Psoas muscle (tissue), 8 donors: ENCODE results near the gene PPP6R2. TPM values are rescaled to one million over a fixed set of nuclear protein-coding genes. Genes with fewer than 3 reads are reported as not detected.

Source experiments
- ATAC-seq, 4 donors: fragments of 200-7000 bp; cut with Tn5 transposase; one replicate each; pipeline ENCODE4 v1.9.1; 2020; ENCODE audit warnings: moderate library complexity in 3 of 4, mild to moderate bottlenecking in 2 of 4
- DNase-seq, 2 donors: peaks; one replicate each; pipeline ENCODE4 v3.0.0-alpha.2; 2020
- H3K27ac ChIP-seq: fragments of 200-600 bp; one replicate; pipeline ENCODE4 v1.8.0; 2022
- H3K27me3 ChIP-seq, 3 donors: fragments of 200-600 bp in 1 of 3; one replicate each; pipeline versions ENCODE4 v1.6.1 to v1.8.0; 2013 to 2022; ENCODE audit warnings: low read length in 2 of 3, mild to moderate bottlenecking in 2 of 3, moderate library complexity in 1 of 3; ENCODE audit not compliant: insufficient read depth in 3 of 3
- H3K36me3 ChIP-seq, 2 donors: fragments of 200-600 bp in 1 of 2; one replicate each; pipeline versions ENCODE4 v1.6.1 to v1.8.0; 2013 to 2022; ENCODE audit warnings: low read depth in 1 of 2, mild to moderate bottlenecking in 1 of 2, moderate library complexity in 1 of 2; ENCODE audit not compliant: insufficient read depth in 1 of 2
- H3K4me1 ChIP-seq: fragments of 200-600 bp; one replicate; pipeline ENCODE4 v1.8.0; 2022
- H3K4me3 ChIP-seq: fragments of 200-600 bp; one replicate; pipeline ENCODE4 v1.8.0; 2022; ENCODE audit warnings: mild to moderate bottlenecking
- H3K9me3 ChIP-seq: fragments of 200-600 bp; one replicate; pipeline ENCODE4 v1.8.0; 2022
- WGBS, 3 donors: extraction: QIAGEN DNeasy Blood & Tissue Kit; methylation state at CpG; one replicate each; pipeline versions ENCODE4 v1.1.6 to v1.1.7; 2013; 5-methylcytosine and 5-hydroxymethylcytosine counted together
- intact Hi-C, 2 donors: fragments of 100-400 bp; cut with DNase I; formaldehyde crosslinking; loops; one replicate each; pipeline versions ENCODE4 v1.11.0 to v1.14.2; 2022
- polyA plus RNA-seq, 3 donors: library from polyadenylated mRNA; stranded (reverse); fragments of 200-250 nt; gene quantifications; one replicate each; pipeline ENCODE4 v1.2.3, GENCODE V29; 2013
- total RNA-seq, 4 donors: library from RNA; stranded (reverse); fragmentation: NEBNext Ultra II Directional in 2 of 4; extraction: Animal tissue kit (Norgen Biotek cat#: 25700) in 2 of 4; gene quantifications; one replicate each; pipeline versions ENCODE4 v1.2.1 to v1.2.4, GENCODE V29; 2021 to 2023
- TF ChIP-seq, protein P1 (sequence below): fragments of 200-600 bp; IDR thresholded peaks from one replicate; pipeline ENCODE4 v1.8.0; 2022; ENCODE audit warnings: antibody characterized with exemption
- donor health status: healthy with polysubstance abuse.
- donor health status: DM: no; HTN: no; CAD: no; lungs with moderate emphysema.
- donor health status: Bipolar disorder and iron deficiency.
- donor health status: healthy.
- donor health status: DM: yes; HTN: yes; CAD: no.
- donor health status: DM: no; HTN: no; CAD: no.
- donor health status: DM: no; HTN: no; CAD: no.
- donor health status: DM: yes; HTN: yes; CAD: no.

Gene PPP6R2
- total and polyA plus RNA-seq, 7 donors, result 31.6 to 48.2 (median 41.6) TPM

DNA sequence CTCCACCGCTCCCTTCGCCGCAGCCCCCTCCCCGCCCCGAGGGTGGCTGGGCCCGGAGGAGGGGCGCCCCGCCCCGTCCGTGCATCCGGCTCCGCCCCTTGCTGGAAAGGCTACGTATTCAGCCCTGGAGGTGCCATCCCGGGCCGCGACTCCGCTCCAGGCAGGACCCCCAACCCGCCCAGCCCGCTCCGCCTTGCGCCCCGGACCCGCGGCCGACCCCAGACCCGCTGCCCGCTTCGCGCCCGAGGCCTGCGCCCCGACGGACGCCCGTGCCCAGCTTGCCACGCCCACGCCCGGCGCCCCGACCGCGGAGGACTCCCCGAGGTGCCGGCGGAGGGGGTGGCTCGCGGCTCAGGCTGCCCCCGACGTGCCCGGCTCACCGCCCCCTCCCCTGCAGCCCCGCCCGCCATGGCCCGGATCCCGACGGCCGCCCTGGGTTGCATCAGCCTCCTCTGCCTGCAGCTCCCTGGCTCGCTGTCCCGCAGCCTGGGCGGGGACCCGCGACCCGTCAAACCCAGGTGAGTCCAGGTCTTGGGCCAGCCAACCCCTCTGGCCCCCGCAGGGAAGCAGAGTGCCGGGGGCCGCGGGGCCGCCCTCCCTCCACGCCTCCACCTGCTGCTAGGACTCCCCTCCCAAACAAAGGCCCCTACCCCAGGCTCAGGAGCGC lies 138.4 kb downstream of the PPP6R2 start, which contains the start of gene ADM2:
ADM2 (plus strand) TSS at position 104 of the 667 bp plus-strand sequence; CDS start at position 409, 305 bp downstream.
- no peak for DNase-seq
- H3K4me3 ChIP-seq, result peak within 1 kb of the TSS; percentile 56
- peaks cover 0 to 54% (median 26%) of the 10 kb centered on the region in 3 donors for H3K27me3 ChIP-seq
- TF ChIP-seq, protein P1, sequence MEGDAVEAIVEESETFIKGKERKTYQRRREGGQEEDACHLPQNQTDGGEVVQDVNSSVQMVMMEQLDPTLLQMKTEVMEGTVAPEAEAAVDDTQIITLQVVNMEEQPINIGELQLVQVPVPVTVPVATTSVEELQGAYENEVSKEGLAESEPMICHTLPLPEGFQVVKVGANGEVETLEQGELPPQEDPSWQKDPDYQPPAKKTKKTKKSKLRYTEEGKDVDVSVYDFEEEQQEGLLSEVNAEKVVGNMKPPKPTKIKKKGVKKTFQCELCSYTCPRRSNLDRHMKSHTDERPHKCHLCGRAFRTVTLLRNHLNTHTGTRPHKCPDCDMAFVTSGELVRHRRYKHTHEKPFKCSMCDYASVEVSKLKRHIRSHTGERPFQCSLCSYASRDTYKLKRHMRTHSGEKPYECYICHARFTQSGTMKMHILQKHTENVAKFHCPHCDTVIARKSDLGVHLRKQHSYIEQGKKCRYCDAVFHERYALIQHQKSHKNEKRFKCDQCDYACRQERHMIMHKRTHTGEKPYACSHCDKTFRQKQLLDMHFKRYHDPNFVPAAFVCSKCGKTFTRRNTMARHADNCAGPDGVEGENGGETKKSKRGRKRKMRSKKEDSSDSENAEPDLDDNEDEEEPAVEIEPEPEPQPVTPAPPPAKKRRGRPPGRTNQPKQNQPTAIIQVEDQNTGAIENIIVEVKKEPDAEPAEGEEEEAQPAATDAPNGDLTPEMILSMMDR, result no peak
- peak in 1 of 4 donors; percentile 14 for ATAC-seq
- no peaks in the 10 kb centered on the region for H3K36me3 ChIP-seq
- WGBS, 3 donors, result 2 to 3% (median 3%) methylated on average over 22 to 70 of the region's 70 CpGs
- H3K9me3 ChIP-seq, result no peaks in the 10 kb centered on the region
- H3K27ac ChIP-seq, result no peak within 1 kb of the TSS
- intact Hi-C loops, result no loop called here
- H3K4me1 ChIP-seq, result peaks cover 4% of the 10 kb centered on the region

DNA sequence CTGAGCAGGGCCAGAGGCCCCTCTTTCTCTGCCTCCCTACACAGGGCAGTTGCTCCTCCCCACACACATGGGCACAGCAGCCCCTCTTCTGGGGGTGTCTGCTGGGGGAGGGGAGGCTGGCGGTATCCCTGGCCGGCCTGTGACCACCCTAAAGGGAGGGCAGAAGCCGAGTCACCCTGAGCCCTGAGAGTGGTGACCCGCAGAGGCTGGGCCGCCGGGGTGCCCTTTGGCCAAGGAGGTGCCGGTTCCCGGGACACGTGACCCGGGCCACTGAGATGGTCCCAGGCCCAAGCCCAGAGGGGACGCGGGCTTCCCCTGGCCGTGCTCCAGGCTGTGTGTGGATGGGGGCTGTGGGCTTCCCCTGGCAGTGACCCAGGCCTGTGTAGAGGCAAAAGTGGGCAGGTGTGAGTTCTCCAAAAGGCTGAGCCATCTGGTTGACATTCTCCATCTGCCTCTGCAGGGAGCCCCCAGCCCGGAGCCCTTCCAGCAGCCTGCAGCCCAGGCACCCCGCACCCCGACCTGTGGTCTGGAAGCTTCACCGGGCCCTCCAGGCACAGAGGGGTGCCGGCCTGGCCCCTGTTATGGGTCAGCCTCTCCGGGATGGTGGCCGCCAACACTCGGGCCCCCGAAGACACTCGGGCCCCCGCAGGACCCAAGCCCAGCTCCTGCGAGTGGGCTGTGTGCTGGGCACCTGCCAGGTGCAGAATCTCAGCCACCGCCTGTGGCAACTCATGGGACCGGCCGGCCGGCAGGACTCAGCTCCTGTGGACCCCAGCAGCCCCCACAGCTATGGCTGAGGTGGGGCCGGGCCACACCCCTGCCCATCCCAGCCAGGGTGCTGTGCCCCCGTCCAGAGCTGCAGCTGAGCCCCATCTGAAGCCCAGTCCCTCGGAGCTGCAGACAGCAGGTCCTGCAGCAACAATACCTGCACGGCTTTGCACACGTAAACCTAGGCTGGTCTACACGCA lies 139.3 kb downstream of the PPP6R2 start:
- WGBS, 3 donors, result 39 to 47% (median 40%) methylated on average over 35 of the region's 35 CpGs
- DNase-seq (no peak), ATAC-seq (no peak)
- H3K27me3 ChIP-seq, result peaks cover 0 to 59% (median 26%) of the 10 kb centered on the region in 3 donors
- no peaks in the 10 kb centered on the region for H3K36me3 ChIP-seq
- peaks cover 4% of the 10 kb centered on the region for H3K4me1 ChIP-seq
- no peak overlapping the region for H3K27ac ChIP-seq
- TF ChIP-seq, protein P1, result no peak
- peak overlapping the region; percentile 56 for H3K4me3 ChIP-seq
- intact Hi-C loops, result no loop called here
- H3K9me3 ChIP-seq, result no peaks in the 10 kb centered on the region

DNA sequence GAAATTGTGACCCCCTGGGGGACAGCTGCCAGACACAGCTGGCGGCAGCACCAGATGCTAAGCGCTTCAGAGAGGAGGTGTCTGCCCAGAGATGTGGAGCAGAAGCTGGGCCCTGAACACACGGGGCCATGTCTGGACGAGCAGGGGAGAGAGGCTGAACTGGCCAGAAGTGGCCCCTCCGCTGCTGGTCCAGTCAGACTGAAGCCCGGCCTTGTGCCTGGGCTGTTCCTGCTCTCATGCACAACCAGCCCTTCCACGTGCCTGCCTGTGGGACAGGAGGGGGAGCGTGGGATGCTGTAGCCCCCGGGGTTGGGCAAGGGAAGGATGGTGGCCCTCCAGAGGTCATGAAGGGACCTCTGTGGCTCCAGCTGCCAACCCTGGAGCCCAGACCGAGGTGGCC lies 140.0 kb downstream of the PPP6R2 start:
- DNase-seq (no peak), ATAC-seq (no peak)
- 58 to 68% (median 65%) methylated on average over 8 to 10 of the region's 10 CpGs for WGBS, 3 donors
- Histone ChIP-seq H3K27me3 (peaks cover 0 to 66% (median 26%) of the 10 kb centered on the region in 3 donors), H3K4me3 (no peak overlapping the region), H3K27ac (no peak overlapping the region), H3K9me3 (no peaks in the 10 kb centered on the region), H3K36me3 (no peaks in the 10 kb centered on the region), H3K4me1 (peaks cover 4% of the 10 kb centered on the region)
- intact Hi-C loops, result no loop called here
- TF ChIP-seq, protein P1, result no peak

DNA sequence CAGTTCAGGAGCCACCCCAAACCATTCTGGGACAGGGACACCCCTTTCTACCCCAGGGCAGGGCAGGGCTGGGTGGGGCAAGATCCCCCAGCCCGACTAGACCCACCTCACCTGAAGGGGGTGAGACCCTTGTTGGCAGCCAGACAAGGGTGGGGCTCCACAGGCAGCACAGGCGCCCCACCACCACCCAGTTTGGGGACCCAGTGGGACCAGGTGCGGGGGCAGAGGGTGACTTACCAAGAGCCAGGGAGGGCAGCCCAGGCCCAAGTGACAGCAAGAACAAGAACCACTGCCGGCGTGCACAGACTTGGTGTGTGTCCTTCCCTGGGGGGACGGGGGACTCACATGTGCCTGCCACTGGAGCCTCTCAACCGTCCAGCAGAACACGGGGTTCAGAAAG lies 140.4 kb downstream of the PPP6R2 start:
- Histone ChIP-seq H3K4me3 (no peak overlapping the region), H3K9me3 (no peaks in the 10 kb centered on the region), H3K27me3 (peaks cover 0 to 66% (median 25%) of the 10 kb centered on the region in 3 donors), H3K4me1 (peaks cover 4% of the 10 kb centered on the region), H3K36me3 (no peaks in the 10 kb centered on the region), H3K27ac (no peak overlapping the region)
- ATAC-seq (no peak), DNase-seq (no peak)
- WGBS, 3 donors, result 82 to 85% (median 83%) methylated on average over 8 of the region's 8 CpGs
- TF ChIP-seq, protein P1, result no peak
- intact Hi-C loops, result no loop called here
